ENCODE data around the gene BLM. TPM values are rescaled to one million over a fixed set of nuclear protein-coding genes. Genes with fewer than 3 reads are reported as not detected.
A peak's percentile ranks its signal among the peaks of the same experiment; 100 is the strongest.

Gene BLM
- total and polyA plus RNA-seq, 2 of the 13 experiments (the other 11 are each of a cell fraction or from before 2014, with no cell fraction given), result 5.1 to 11.8 TPM

GRCh38 chr15:90862487-90862886, 145.3 kb downstream of the BLM start:
- intact Hi-C loops (cut with micrococcal nuclease; ENCODE audit: unreplicated experiment), result no loop called here
- Histone ChIP-seq H2AFZ (ENCODE audit: low read length) (no peak overlapping the region), H3K4me2 (ENCODE audit: low read depth, low read length) (no peak overlapping the region), H3K9ac (ENCODE audit: insufficient read depth, low read depth, low read length) (no peak overlapping the region), H4K20me1 (ENCODE audit: insufficient read depth, low read length) (0 out of 2 replicates have a peak, but pooled peaks cover 2% of the 10 kb centered on the region), H3K79me2 (ENCODE audit: insufficient read depth, low read length) (no peaks in the 10 kb centered on the region), H3K27me3 (ENCODE audit: control insufficient read depth in 1 of 2, insufficient read depth in 2 of 2, low read length in 2 of 2) (peaks cover 0 to 32% of the 10 kb centered on the region in 2 experiments; a peak in 4 of 5 replicates), H3K9me3 (ENCODE audit: low read length) (no peaks in the 10 kb centered on the region), H3K36me3 (replicated peaks in 1 of 2; ENCODE audit: control insufficient read depth in 1 of 2, insufficient read depth in 2 of 2, low read length in 2 of 2) (no peaks in the 10 kb centered on the region), H3K27ac (ENCODE audit: extremely low read length, insufficient read depth, low read length) (no peak overlapping the region), H3K4me3 (replicated peaks in 1 of 3; ENCODE audit: insufficient read depth in 1 of 3, low read depth in 2 of 3, low read length in 3 of 3) (no peak overlapping the region), H3K4me1 (ENCODE audit: insufficient read depth, low read length) (peaks cover 82% of the 10 kb centered on the region)
- ATAC-seq (no peak), DNase-seq (ENCODE audit: low spot score) (no peak), FAIRE-seq (no peak)
- peak; percentile 71 to 78 for TF ChIP-seq MAFK (conservative IDR thresholded peaks at IDR 0.05 in 1 of 2, IDR thresholded peaks at IDR 0.05 in 1 of 2; ENCODE audit: low read length in 2 of 2)
- TF ChIP-seq MBNL3 (CRISPR knock-in tag; conservative IDR thresholded peaks at IDR 0.05), result no peak
- TF ChIP-seq CREB1 (IDR thresholded peaks at IDR 0.05), result peak; percentile 83
- TF ChIP-seq CREB1 (CRISPR knock-in tag; IDR thresholded peaks at IDR 0.05), result no peak
- peak; percentile 55 for TF ChIP-seq MAFF (IDR thresholded peaks at IDR 0.05; ENCODE audit: low read depth, low read length)
- no peak for TF ChIP-seq ZNF20 (CRISPR knock-in tag; IDR thresholded peaks at IDR 0.05)
- in situ Hi-C loops (cut with HindIII; ENCODE audit: extremely low pct_ligation_motif_present, low pct_unique_long_range_greater_than_20kb), result no loop called here
- POLR2A ChIA-PET, result interaction anchor here (3.3 to 3.6 kb wide), 2 partner anchors 8 to 12 kb away, joined by 17 to 36 read pairs; no protein-coding TSS in a partner anchor
- no TSS peak for BruUV-seq (replicated peaks)
- CTCF ChIA-PET (ENCODE audit: low intra/inter-chr PET ratio, low total read pairs), result no interaction called here
- WGBS (ENCODE audit: low lambda C conversion rate), result 42% methylated on average over 6 of the region's 6 CpGs

GRCh38 chr15:90862964-90863778, 146.0 kb downstream of the BLM start:
- BruUV-seq (replicated peaks), result no TSS peak
- ChIA-PET CTCF (ENCODE audit: low intra/inter-chr PET ratio, low total read pairs) (no interaction called here), POLR2A (interaction anchor here (1.7 to 3.3 kb wide), 2 partner anchors 11 to 22 kb away, joined by 6 to 17 read pairs; no protein-coding TSS in a partner anchor)
- FAIRE-seq, result no peak
- H3K79me2 ChIP-seq (ENCODE audit: insufficient read depth, low read length), result no peaks in the 10 kb centered on the region
- no peak overlapping the region for H2AFZ ChIP-seq (ENCODE audit: low read length)
- WGBS (ENCODE audit: low lambda C conversion rate), result 37% methylated on average over 3 of the region's 5 CpGs
- H3K27ac ChIP-seq (ENCODE audit: extremely low read length, insufficient read depth, low read length), result no peak overlapping the region
- no peak overlapping the region for H3K4me3 ChIP-seq (replicated peaks in 1 of 3; ENCODE audit: insufficient read depth in 1 of 3, low read depth in 2 of 3, low read length in 3 of 3)
- intact Hi-C loops (cut with micrococcal nuclease; ENCODE audit: unreplicated experiment), result no loop called here
- H3K27me3 ChIP-seq (ENCODE audit: control insufficient read depth in 1 of 2, insufficient read depth in 2 of 2, low read length in 2 of 2), result peaks cover 0 to 37% of the 10 kb centered on the region in 2 experiments; a peak in 4 of 5 replicates
- H3K4me1 ChIP-seq (ENCODE audit: insufficient read depth, low read length), result peaks cover 76% of the 10 kb centered on the region
- H3K36me3 ChIP-seq (replicated peaks in 1 of 2; ENCODE audit: control insufficient read depth in 1 of 2, insufficient read depth in 2 of 2, low read length in 2 of 2), result no peaks in the 10 kb centered on the region
- DNase-seq (ENCODE audit: low spot score), result no peak
- no peak for ATAC-seq
- H3K9me3 ChIP-seq (ENCODE audit: low read length), result no peaks in the 10 kb centered on the region
- H3K4me2 ChIP-seq (ENCODE audit: low read depth, low read length), result no peak overlapping the region
- 0 out of 2 replicates have a peak, but pooled peaks cover 2% of the 10 kb centered on the region for H4K20me1 ChIP-seq (ENCODE audit: insufficient read depth, low read length)
- no peak overlapping the region for H3K9ac ChIP-seq (ENCODE audit: insufficient read depth, low read depth, low read length)
- in situ Hi-C loops (cut with HindIII; ENCODE audit: extremely low pct_ligation_motif_present, low pct_unique_long_range_greater_than_20kb), result no loop called here
- TF ChIP-seq, protein P1, sequence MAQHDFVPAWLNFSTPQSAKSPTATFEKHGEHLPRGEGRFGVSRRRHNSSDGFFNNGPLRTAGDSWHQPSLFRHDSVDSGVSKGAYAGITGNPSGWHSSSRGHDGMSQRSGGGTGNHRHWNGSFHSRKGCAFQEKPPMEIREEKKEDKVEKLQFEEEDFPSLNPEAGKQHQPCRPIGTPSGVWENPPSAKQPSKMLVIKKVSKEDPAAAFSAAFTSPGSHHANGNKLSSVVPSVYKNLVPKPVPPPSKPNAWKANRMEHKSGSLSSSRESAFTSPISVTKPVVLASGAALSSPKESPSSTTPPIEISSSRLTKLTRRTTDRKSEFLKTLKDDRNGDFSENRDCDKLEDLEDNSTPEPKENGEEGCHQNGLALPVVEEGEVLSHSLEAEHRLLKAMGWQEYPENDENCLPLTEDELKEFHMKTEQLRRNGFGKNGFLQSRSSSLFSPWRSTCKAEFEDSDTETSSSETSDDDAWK (CRISPR knock-in tag; IDR thresholded peaks at IDR 0.05), result no peak
- TF ChIP-seq NR2C2 (CRISPR knock-in tag; IDR thresholded peaks at IDR 0.05; ENCODE audit: borderline replicate concordance), result peak; percentile 87
- TF ChIP-seq HNF4A (CRISPR knock-in tag; IDR thresholded peaks at IDR 0.05), result peak; percentile 35; the same call in 1 of the 2 replicates
- peak in 1 of 2 experiments; percentile 67; a peak in 1 of 4 replicates for TF ChIP-seq NR2F1 (CRISPR knock-in tag; IDR thresholded peaks at IDR 0.05)
- TF ChIP-seq ATF4 (CRISPR knock-in tag; IDR thresholded peaks at IDR 0.05), result no peak; a peak in 1 of 4 replicates
- TF ChIP-seq ZFY (CRISPR knock-in tag; IDR thresholded peaks at IDR 0.05), result 0 out of 2 replicates have a peak, but pooled peaks have one; percentile 19
- TF ChIP-seq NR2F6 (IDR thresholded peaks at IDR 0.05), result peak; percentile 65
- peak; percentile 49; the same call in 1 of the 2 replicates for TF ChIP-seq NR2F6 (CRISPR knock-in tag; IDR thresholded peaks at IDR 0.05)
- peak; percentile 37; the same call in 1 of the 2 replicates for TF ChIP-seq ZNF629 (CRISPR knock-in tag; conservative IDR thresholded peaks at IDR 0.05)
- TF ChIP-seq NFIC (IDR thresholded peaks at IDR 0.05; ENCODE audit: low read length), result no peak
- no peak for TF ChIP-seq GFI1 (CRISPR knock-in tag; IDR thresholded peaks at IDR 0.05; ENCODE audit: borderline replicate concordance)

Measured in HepG2 (cell line).